Activated CD4-positive, CD25-positive, alpha-beta regulatory T cell treated with anti-CD3 and anti-CD28 coated beads, Interleukin-2, amount 50 U/mL, for 24 hours (primary cell): ENCODE data around the gene GATA5.

Experiments used
- ATAC-seq, 2 donors: fragments of 150-1000 bp; cut with Tn5 transposase; one replicate each; pipeline ENCODE4 v1.10.0; 2021; ENCODE audit warnings: mild to moderate bottlenecking in 1 of 2, moderate library complexity in 1 of 2

Gene GATA5

DNA sequence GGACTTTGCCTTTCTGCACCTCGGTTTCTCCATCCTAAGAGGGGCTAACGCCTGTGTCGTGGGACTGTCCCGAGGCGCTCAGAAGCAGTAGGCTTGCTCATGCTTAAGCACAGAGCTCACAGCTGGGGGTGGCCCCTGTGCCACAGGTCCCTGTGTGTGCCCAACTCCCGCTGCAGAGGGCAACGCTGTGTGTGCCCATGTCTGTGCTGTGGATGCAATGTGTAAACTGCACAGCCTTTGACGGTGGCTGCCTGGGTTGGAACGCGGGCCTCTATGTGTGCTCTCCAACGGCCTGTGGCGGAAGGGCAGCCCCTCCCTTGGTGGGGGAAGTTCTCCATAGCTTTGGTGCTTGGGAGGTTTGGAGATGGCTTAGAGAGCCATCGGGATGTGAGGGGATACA, 10.7 kb upstream of the GATA5 start:
- ATAC-seq: no peak

DNA sequence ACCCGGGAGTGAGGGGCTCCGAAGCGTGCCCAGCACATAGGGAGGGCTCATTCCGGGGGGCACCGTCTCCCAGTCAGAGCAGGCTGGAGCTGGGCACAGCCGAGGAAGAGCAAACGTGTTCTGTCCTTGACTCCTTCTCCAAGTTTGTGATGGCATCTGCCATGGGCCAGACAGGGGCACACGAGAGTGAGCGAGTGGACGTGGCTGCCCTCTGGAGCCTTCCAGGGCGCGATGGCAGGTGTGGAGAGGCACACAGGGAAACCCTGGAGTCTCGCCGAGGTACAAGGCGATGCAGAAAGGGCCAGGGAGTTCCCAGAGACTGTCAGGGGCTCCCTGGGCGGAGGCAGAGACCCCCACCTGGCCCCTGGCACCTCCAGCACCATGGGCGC, 9.9 kb upstream of the GATA5 start:
- no peak for ATAC-seq

DNA sequence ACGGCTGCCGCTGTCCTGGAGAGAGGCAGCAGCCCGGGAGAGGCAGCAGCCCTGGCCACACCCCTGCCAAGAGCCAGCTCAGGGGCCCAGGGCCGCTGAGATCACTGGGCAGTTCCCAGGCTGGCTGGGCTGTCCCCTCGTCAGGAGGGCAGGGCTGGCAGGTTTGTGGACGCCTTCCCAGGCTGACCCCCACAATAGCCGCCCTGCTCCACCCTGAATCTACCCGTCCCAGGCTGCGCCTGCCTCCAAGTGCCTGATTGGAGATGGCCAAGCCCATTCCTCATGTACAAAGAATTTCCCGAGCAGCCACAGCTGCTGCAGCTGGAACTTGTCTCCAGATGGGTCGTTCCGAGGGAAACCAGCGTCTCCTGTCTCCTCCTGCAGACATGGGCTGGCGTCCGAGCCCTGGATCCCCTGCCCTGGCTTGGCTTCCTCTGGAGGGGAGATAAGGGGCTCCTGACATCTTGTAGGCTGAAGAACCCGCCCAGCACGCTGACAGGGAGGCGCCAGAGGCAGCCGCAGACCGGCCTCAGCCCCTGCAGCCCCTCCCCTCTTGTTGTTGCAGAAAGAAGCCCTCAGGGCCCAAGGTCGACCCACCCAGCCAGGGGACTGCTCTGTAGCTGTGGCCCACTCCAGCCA, 9.4 kb upstream of the GATA5 start:
- ATAC-seq: no peak

DNA sequence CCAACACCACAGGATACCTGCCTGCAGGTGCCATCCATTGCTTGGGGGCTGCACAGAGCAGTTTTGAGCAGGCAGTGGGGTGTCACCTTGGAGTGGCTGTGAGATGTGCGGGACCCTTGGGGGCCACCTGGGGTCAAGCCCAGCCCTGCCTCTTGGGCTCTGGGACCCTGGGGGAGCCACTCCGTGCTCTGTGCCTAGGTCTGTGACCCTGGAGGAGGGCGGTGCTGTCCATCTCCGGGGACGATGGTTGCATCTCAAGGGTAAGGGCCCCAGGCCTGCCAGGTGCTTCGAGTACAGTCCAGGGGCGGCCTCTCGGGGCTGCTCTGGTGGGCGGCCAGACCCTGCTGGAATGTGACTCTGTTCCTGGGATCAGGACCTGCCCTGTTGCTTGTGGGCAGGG, 8.7 kb upstream of the GATA5 start:
- no peak for ATAC-seq

DNA sequence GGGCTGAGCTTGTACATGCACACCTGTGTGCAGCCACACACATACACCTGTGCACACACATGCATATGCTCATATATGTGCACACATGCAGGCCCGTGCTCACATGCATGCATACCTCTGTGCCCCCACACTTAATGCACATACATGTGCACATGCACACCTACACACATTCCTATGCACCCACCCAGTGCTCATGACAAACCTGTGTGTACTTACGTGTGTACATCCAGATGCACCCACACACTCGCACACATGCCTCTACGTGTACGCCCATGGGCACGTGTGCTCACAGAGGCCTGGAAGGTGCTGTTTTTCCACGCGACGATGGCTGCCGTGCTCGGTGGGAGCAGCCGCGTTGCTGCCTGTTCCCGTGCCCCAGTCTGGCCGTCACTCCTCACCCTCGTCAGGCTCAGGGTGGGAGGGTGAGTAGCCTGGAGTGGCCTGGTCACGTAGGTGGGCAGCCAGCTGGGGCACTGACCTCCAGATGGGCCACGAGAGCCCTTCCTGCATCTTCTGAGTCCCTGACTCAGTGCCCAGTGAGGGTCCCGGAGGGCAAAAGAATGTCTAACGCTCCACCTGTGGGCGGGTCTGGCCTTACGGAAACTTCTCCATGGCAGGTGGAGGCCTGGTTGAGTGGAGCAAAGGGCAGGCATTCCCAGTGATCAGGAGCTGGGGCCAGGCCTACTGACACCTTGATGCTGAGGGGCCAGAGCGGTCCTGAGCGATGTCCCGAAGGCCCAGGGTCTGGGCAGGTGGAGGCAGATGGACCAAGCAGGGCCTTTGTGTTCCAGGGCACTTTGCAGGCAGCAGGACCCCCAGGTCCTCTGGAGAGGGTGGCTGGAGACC, 8.0 kb upstream of the GATA5 start:
- ATAC-seq: no peak

DNA sequence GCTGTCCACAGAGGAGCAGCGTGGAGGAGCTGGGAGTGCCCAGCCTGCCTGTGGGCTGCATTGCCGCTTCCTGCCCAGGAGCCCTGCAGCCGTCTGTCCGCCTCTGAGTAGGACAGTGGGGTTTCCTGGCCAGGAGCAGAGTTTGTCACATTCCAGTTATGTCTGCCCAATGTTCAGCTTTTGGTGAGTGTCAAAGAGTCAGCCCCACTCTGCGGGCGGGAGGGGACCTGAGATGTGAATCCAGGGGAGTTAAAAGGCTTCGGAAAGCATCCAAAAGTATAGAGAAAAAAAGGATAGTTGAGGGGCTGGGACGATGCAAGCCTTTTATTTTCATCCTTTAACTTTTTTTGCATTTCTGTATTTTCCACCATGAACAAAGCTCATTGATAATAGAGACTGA, 7.2 kb upstream of the GATA5 start:
- ATAC-seq: no peak

DNA sequence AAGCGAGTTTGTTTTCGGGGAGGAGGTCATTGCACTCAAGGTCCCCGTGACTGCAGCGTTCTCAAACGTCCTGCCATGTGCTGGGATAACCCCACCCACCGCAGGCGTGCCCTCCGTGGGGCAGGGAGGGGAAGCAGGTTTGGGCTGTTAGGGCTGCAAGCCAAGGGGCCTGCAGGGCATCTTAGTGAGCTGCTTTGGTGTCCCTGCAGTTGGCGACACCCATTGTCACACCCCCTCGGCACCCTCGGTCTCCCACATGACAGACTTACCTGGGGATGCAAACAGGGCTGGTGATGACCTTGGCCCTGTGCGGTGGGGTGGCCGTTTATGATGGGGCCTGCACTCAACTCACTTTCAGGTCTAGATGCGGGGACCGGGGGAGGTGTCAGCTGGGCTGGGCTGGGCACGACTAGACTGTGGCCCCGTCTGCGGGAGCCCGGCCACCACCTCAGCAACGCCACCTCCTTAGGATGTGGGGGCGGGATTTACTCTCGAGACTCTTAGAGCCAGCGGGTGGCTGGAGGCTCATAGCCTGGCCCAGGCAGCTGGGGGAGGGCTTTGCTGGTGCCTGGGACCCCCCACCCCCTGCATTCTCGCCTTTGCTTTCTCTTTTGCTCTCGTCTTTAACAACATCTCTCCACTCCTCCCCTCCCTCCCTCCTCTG, 6.5 kb upstream of the GATA5 start:
- ATAC-seq: peak in 1 of 2 donors; percentile 24

DNA sequence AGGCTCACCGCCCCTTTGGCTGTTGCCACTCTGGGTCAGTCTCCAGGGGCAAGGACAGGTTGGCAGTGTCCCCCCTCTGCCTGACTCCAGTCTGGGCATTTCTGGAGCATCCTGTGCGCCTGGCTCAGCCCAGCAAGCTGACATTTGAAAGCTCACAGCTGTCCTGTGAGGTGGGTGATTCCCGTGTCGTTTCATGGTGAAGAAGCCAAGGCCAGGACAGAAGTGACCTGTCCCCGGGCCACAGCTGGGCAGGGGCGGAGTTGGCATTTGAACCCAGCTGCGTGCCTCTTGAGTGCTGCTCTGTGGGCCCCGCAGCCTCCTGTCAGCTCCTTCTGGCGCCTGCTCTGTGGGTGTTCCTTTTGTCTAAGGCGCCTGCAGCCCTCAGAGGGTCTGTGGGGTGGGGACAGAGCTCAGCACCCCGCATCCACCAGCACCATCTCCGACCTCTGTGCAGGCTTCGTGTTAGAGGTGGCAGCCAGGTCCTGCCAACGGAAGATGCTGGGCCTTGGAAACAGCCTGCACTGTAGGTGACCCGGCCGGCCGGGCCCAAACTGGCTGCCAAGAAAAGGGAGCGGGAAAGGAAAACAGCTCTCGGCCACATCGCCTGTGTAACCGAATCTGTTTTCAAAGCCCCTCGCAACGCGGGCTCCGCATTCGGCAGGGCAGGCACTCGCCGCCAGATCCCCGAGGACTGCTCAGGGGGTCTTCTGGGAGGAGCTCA, 5.8 kb upstream of the GATA5 start:
- ATAC-seq: no peak

DNA sequence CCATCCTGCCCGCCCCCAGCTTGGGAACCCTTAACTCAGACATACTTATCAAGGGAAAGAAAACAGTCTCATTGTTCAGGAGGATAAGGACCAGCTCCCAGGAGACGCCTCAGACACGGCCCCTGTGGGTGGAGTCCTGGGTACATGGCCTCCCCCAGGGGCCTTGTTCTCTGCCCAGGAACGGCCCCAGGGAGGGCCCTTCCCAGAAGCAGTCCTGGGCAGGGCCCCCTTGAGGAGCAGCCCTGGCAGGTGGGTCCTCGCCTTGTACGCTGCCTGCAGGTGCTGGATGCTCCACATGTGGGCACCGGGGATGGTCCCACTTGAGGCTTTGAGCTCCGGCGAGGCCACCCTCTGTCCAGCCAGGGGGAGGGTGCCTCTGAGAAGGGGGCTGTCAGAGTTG, 4.5 kb upstream of the GATA5 start:
- ATAC-seq: no peak

DNA sequence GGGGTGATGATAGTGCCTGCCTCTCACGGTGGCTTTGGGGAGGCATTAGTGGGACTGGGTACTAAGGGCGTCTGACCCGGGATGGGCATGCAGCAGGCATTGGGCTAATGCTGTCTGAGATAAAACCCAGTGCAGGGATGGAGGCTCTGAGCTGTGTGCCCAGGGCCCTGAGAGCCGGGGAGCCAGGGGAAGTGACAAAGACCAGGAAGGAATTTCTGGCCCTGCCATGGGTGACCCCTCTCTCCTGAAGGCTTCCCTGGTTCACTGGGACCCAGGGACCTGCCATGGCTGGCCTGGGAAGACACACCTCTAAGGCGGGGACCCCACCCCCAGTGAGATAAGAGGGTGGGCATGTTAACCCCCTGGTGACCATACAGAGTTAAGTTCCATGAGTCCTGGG, 3.9 kb upstream of the GATA5 start:
- no peak for ATAC-seq

DNA sequence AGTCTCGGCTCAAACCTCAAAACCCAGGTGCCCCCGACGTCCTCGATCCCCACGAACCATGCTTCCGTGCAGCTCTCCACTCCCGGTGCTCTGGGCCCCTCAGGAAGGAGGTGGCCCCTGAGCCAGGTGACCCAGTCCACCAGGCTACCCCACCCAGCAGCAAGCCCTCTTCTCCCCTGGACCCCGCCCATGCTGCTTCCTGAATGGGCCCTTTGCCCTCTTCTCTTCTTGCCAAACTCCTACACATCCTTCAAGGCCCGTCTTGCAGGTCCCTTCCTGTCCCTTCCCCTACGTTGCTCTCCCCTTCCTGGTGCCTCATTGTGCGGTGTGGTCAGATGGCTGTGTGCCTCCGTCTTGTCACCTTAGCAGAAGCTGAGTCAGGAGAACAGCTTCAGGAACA, 3.4 kb upstream of the GATA5 start:
- ATAC-seq: no peak

DNA sequence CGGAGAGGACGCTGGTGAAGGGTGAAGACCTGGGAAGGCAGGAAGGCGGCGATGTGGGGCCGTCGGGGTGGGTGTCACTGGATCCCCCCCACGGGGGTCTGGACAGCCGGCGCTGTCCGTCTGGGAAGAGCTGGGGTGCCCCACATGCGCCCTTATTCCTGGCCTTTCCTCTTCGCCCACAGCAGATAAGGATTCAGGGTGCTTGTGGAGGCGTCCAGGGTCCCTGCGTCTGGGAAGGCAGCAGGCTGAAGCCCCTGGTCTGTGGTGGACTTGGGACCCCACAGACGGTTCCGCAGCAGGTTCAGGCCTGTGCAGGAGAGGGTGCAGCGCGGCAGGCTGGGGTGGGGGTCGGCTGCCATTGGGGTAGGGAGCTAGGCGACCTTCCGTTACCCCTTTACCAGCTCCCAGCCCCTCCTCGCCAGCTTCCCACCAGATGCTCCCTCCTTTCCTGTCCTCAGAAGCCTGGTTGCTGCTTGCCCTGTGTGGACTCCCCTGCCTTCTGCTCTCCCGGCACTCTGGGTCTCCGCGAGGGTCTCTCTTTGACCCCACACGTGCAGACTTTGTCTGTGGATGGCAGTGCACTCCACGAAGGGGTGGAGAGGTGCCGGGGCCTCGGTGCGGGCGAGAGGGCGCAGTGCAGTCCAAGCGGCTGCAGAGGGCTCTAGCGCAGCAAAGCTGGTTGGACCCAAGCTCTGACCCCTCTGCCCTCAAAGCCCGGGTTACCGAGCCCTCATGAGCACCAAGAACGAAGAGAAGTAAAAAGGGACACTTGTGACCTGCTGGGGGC, 2.1 kb upstream of the GATA5 start:
- ATAC-seq: no peak

DNA sequence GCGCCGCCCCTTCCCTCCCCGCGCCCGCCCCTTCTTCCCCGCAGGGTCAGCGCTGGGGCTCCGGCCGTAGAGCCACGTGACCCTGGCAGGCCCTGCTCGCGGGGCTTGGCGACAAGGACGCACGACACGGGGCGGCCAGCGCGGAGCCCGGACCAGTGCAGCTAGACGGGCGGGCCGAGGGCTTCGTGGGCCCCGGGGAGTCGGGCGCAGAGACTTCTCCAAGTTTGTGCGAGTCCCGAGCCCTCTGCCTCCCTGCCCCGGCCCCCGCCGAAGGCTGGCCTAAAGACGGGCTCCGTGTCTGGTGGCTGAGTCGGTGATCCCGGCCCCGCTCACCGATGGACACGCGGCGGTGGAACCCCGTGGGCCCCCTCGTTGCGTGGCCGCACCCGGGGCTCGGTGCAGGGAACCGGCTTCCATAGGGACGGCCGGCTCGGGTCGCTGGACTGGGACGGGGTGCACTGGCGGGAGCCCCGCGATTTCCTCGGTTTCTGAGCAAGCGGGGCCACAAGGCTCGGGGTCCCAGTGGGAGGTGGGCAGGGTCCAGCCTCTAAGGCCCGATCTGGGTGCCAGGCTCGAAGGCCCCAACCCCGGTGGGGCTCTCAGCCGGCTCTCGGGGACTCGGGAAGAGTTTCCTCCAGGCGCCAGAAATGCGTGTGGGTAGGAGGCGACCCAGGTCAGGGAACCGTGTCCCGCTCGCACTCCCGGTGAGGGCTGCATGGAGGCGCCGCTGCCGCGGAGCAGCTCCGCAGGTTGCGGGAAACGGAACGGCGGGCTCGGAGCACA, 452 bp upstream of the GATA5 start:
- no peak for ATAC-seq

DNA sequence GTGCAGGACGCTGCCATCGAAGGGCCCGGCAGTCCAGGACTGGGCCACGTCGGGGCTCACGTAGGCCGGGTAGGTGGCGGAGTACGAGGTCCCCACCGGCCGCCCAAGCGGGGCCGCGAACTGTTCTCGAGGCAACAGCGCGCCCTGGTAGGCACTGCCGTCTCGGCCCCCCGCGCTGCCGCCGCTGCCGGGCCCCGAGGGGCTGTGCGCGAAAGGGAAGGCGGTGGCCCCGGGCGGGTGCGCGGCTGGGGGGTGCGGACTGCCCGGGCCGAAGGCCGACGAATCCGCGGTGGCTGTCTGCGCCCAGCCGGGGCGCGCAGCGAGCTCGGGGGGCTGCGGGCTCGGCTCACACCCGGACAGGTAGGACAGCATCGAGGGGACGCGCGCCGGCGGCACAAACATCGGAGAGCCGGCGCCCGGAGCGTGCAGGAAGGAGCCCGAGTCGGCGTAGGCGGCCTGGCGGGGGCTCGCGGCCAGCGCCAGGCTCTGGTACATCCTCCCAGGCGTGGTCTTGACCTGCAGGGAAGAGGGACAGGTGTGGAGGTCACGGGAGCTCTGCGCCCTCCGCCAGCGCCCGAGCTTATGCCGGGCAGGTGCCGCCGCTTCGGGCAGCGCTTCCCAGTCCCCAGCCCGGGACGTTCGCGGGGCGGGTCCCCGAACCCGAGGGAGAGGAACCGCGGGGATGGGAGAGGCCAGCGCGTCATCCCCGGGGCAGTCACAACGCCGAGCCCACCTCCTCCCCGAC, 596 bp downstream of the GATA5 start:
- no peak for ATAC-seq

DNA sequence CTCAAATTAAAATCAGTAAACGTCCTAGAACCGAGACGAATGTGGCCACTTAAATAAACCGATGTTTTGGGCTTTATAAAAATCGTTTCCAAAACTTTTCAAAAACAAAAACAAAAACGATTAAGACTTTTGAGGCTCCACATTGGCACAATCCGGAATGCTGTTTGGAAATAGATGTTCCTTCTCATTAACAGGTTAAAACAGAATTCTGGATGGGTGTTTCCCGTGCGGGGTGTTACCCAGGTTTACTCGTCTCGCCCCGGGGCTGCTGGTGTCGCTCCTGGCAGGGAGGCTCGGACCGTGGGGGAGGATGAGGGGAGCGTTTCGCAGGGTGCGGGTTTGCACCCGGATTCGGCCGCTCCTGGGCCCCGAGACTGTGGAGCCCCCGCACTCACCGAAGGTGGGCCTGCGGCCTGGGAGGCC, 1.2 kb downstream of the GATA5 start:
- no peak for ATAC-seq

DNA sequence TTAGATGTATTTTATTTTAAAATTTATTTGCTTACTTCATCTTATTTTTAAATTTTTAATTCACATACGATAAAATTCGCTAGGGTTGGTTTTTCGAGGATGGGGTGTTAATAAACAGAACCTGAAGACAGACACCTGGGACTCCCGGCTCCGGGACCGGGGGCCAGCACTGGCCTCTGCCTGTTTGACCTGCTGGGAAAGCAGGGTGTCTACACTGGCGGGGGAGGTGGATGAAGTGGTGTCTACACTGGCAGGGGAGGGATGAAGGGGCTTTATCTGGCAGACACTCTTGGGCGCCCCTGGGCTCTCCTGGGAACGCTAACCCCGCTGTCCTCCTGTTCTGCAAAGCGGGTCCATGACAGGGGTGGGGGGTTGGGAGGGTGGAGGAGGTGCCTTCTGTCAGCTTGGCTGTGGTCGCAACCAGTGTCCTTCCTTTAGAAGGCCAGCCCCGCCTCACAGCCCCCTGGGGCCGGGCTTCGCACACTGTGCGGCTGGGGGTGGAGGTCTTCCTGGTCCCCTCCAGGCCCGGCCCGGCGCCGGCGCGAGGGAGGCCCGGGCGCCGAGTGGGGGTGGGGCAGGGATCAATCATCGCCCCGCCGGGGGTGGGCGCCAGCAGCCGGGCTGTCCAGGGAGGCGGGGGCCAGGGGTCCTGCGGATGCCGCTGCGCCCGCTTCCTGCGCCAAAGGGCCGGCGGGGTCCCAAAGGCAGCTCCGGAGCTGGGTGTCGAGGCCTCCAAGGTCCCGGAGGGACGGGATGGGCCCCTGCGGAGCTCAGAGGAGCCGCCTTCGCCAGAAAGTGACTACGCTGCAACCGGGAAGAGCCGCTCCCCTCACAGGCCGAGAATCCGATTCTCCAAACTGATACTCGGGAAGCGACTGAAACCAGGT, 1.8 kb downstream of the GATA5 start:
- no peak for ATAC-seq

DNA sequence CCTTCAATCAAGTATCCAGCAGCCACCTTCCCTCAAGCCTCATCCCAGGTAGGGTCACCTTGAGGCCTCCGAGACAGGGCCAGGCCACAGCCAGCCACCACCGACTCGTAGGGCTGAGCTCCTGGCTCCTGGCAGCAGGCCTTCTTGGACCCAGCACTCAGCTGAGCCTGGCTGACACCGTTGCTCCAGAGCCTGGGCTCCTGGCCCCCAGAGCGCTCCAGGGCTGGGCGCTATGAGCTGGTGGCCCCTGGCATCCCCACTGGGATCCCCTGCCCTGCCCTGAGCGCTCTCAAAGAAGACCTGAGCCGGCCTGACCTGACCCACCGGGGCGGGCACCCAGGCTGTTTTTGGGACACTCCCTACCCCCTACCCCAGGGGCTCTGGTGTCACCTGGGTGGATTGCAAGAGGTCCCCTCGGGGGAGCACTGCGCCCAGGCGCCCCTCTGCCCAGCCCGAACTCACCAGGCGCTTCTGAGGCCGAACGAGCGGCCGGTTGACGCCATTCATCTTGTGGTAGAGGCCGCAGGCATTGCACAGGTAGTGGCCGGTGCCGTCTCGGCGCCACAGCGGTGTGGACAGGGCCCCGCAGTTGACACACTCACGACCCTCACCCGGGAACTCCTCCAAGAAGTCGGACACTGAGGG, 2.7 kb downstream of the GATA5 start:
- ATAC-seq: no peak

DNA sequence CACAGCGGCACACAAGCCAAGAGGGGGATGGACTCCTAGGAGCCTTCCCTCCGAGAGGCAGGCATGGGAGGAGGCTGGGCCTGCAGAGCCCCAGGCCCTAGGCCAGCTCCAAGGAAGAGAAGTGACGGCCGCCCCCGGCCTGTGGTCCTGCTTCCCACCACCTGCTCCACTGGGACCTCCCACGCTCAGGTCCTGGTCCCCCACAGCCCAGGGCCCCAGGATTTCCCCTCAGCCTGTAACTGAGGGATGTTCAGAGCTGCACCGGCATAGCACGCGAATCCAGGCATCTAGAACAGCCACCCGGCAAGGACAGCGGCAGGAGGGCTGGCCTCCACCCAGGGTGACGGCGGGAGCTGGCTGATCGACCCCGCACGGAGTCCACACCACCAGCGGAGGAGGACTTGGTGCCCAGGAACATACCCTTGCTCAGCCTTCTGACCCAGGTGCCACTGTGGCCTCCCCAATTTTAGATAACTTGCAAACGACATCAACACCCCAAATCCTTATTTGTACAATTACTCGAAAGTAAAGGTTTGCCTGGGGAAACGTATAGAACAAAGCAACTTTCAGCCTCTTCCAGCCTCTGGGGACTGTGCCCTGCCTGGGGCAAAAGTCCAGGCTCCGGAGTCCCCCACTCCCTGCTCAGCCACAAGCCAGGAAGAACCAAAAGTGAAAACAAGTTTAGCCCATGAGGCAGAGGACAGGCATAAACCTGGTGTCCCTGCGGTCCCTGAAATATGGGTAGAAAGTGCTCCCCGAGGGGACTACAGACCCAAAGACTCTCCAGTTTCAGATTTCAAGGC, 3.5 kb downstream of the GATA5 start:
- no peak for ATAC-seq
